DMS153 (cell line): ENCODE data around the gene UBTD2.
A peak's percentile ranks its signal among the peaks of the same experiment; 100 is the strongest.

Experiments
- DNase-seq: peaks from one replicate; lab custom pipeline; 2025; lab: John Stamatoyannopoulos, UW

Gene UBTD2

DNA sequence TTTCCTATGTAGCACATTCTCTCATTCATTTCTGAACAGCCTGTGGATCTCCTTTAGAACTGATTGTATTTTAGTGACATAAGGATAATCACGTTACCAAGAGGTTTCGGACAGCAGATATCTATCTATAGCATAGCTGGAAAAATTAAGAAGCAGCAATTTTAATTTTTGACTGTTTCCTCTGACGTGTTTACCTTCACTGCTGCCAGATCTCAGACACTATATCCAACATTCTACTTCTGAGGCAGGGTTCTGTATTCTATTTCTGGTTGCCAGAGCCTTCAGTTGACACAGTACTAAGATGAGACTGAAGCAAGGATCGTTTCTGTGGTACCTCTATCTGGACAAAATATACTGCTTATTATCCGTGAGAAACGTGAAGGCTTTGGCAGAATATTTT, 89.7 kb downstream of the UBTD2 start, which contains the start of gene EFCAB9:
Gene EFCAB9, plus strand, starts transcription at position 301 of the 400 bp plus-strand sequence. Its CDS starts 1 bp downstream, at position 302.
- no peak for DNase-seq

DNA sequence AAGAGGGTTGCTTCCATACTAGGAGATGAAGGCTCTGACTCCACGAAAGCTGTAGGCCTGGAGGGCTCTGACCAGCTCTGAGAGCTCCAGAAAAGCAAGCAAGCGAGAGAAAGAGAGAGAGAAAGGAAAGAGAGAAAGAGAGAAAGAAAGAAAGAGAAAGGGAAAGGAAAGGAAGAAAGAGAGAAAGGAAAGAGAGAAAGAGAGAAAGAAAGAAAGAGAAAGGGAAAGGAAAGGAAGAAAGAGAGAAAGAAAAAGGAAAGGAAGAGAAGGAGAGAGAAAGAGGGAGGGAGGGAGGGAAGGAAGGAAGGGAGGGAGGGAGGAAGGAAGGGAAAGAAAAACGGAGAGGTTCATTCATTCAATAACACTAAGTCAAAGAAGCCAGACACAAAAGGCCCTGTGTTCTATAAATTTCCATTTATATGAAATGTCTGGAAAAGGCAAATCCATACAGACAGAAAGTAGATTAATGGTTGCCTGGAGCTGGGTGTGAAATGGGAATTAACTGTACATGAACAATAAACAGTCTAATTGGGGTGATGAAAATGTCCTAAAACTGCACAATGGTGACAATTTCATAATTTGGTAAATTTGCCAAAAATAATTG, 93.8 kb downstream of the UBTD2 start:
- DNase-seq, result no peak

DNA sequence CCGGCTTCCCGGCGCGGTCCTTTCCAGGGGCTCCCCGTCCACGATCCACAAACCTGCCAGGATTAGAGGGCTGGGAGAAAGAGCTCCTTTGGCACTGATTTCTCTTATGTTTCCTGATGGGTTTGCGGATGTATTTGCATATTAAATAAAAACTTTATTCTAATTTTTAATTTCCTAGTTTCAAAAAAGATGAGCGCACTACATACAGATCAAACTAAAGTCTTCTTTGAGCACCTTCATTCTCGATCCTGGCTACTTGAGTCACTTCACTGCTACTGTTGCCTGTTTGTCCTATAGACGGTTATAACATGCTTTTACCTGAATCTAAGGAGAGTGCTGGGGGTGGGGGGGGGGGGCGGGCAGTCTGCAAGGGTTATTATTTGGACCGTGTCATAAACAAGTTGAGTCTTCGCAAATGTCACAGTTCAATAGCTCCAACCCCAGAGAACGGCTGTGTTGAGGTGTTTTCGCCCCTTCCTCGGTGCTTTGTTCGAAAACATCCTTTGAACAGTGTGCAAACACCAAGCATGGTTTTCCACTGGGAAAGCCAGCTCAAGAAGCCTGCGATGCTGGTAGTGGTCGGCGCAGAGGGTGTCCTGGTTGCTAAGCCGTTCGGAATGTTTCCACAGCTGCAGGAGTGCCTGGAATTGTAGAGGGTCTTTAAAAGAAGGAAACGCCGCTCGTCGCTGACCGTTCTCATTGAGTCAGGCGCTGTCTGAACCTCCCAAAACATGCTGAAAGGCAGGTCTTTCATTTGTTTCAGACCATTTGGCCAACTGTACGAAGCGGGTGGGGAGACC, 94.5 kb downstream of the UBTD2 start:
- DNase-seq, result no peak

DNA sequence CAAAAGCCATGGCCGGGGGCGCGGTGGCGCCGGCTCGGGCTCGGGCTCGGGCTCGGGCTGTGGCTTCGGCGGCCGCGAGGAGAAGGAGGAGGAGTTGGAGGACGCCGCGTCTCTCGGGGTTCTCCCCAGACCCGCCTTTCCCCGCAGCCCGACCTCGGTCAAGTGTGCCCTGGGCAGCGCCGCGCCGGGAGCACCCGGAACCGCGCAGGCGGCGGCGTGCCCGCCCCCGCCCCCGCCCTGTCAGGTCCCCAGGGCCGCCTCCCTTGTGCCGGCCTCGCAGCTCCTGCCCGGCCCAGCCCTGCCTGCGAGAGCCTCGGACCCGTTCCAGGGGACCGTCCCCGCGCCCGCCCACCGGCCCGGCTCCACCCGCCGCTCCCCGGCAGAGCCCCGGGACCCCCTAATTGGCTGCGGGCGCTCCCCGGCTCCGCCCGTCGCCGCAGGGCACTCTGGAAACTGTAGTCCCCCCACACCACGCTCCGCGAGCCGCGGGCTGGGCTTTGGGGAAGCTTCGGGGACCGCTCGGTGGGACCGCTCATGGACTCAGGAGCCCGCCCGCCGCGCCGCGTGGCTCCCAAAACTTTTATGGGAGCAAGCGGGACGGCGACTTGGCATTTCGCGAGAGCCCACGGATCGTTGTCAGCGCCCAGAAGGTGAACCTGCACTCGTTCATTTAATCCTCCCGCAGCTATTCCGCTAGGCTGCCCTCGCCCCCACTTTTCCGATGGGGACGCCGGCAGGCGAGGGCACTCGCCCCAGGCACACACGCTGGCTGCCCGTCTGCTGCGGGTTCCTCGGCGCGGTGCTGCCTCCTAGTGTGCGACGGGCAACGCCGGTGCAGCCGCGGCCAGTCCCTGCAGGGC, 95.3 kb downstream of the UBTD2 start, which contains the start of gene STK10:
Gene STK10, minus strand, starts transcription at position 192 of the 860 bp plus-strand sequence. Its CDS starts 182 bp downstream, at position 10.
- peak; percentile 46 for DNase-seq

DNA sequence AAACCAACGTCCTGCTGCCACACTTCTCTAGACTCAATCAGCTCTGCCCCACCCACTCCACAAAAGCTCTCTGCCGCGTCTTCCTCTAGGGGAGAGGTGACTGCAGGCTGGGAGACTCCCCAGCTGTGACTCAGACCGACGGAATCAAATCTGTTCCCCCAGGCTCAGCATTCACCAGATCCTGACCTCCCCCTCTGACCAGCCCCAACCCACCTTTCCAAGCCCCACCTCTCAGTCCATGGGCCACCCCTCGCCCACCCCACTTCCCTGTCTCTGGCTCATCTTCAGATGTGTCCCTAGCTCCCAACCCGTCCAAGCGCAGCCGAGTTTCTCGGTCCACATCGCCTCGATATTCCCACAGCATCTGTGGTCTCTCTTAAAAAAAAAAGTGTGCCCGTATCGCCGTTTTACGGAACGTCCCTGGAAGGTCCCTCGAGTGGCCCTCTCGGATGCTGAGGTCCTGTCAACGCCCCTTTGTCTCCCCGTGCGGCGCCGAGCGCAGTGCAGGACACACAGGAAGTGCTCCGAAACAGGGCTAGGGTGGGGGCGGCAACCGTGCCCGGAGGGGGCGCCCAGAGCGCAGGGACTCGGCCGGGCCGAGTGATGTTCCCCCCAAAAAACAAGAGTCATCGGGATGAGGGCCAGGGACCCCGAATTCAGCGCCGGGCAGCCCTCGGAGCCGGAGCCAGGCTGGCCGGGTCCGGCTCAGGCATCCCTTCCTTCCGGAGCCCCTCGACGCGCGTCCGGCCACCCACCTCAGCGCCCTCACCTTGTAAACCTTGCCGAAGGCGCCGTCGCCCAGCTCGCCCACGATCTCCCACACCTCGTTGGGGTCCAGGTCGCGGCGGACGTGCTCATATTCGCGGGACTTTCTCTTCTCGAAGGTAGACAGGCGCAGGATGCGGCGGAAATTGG, 96.2 kb downstream of the UBTD2 start:
- no peak for DNase-seq

DNA sequence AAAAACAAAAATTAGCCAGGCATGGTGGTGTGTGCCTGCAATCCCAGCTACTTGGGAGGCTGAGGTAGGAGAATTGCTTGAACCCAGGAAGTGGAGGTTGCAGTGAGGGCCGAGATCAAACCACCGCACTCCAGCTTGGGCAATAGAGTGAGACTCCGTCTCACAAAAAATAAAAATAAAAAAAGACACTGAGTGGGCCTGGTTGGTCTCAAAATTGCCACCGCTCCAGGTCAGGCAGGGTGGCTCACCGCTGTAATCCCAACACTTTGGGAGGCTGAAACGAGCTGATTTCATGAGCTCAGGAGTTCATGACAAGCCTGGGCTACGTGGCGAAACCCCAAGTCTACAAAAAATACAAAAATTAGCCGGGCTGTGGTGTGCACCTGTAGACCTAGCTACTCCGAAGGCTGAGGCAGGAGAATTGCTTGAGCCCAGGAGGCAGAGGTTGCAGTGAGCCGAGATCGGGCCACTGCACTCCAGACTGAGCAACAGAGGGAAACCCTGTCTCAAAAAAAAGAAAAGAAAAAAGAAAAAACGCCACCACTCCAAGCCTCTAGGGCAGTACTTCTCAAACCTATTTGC, 97.4 kb downstream of the UBTD2 start:
- DNase-seq, result no peak

DNA sequence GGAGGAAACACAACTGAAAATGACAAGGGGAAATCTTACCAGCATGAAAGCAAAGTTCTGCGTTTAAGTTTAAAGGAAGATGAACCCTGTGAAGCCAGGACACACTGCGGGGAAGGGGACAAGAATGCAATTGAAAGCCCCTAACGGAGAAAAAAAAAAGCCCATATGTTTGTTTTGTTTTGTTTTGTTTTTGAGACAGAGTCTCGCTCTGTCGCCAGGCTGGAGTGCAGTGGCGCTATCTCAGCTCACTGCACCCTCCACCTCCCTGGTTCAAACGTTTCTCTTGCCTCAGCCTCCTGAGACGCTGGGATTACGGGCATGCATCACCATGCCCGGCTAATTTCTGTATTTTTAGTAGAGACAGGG, 98.5 kb downstream of the UBTD2 start:
- DNase-seq, result no peak

DNA sequence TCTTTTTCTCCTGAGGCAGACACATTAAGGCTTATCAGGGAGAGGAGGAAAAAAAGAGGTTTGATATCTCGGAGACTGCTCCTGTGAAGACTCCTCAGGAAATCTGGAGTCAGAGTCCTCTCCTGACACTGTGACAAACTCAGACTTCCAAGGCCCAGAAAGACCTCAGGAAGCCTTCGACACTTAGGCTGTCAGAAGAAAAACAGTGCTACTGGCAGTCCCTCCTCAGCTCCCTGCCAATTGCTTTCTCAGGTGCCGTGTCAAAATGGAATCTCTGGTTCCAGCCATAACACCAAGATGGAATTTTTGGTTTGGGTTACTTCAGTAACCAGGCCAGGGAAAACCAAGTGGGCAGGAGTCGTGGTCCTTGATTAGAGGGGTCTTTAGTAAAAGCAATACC, 99.7 kb downstream of the UBTD2 start:
- DNase-seq, result no peak

DNA sequence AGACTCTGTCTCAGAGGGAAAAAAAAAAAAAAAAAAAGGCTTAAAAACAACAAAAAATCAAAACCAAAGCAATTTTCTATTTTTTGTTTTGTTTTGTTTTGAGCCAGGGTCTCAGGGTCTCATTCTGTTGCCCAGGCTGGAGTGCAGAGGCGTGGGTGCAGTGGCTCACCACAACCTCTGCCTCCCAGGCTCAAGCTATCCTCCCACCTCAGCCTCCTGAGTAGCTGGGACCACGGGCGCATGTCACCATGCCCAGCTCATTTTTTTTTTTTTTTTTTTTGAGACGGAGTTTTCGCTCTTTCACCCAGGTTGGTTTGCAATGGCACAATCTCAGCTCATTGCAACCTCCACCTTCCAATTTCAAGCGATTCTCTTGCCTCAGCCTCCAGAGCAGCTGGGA, 101.3 kb downstream of the UBTD2 start:
- DNase-seq, result no peak

DNA sequence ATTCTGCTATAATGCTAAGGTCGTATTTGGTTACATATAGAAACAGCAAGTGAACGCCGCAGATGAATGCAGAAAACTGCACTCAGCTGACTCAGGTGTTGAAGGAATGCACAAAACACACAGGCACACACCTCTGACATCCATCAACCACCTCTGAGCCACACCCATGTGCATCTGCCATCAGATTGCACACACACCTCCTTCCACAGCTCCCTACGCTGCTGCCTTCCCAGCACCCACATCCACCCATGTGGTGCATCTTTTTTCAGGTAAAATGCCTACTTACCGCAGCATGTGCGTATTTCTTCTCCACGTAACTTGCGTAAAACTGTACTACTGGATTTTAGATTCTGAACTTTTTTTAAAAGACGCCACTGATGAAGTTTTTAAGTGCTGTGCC, 102.6 kb downstream of the UBTD2 start:
- DNase-seq, result no peak

DNA sequence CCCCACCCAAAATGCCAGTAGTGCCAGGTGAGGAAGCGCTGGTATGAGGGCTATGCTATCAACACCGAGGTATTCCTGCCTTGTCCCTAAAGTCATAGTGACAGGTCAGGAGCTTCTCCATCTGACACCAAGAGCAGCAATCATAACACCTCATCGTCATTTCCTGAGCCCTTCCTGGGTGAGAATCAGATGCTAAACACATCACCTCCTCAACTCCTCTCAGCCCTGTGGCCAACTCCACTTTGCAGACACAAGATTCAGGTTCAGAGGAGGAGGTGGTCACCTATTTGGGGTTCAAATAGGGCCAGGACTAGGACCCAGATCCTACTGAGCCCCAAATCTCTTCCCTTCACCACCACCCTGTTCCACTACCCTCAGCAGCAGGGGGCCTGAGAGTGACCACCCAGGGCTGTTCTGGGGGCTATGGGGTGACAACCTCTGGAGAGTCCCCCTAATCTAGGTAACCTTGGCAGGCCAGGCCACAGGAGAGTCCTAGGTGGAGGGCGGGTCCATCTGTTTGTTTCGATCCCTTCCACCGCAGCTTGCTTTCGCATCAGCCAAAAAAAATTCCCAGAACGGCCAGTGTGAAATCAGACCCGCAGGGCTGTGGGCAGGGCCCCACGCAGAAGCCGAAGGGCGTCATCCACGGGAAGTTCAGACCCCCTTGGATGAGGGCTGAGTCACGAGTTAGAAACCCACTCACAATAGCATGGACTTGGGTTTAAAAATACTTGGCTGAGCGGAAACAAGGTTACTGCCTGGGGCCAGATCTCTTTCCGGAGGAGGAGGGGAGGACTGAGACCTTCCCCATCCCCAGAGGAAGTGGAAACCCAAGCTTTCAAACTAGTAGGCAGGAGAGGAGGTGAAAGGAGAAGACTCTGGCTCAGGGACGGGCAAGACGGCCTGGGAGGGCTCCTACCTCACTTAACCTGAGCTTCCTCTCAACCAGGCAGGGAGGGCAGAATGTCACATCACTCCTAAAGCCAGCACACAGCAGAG, 104.3 kb downstream of the UBTD2 start:
- DNase-seq, result no peak

DNA sequence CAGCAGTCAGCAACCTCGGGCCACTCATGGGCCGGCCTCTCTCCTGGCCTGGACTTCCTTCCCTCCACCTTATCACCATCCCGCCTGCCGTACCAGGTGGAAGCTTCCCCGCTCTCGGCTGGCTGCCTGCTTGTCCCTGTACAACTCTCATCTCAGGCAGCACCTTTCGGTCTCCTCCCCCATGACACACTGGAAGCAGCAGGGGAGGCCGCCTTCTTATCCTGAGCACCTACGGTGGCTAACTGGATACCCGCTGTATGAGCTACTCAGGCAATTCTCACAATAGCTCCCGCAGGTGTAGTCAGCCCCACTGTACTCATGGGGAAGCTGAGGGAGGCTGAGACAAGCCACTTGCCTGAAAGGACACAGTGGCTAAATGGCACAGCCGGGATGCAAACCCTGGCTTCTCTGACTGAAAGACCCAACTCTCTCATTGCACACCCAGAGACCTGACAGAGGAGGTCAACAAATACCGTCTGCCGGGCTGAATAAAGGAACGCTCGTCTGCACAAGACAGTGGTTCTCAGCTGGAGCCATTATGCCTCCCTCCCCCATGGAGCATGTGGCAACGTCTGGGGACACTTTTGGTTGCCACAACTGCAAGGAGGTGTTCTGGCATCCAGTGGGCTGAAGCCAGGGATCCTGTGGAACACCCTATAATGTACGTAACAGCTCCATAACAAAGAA, 105.1 kb downstream of the UBTD2 start:
- no peak for DNase-seq

DNA sequence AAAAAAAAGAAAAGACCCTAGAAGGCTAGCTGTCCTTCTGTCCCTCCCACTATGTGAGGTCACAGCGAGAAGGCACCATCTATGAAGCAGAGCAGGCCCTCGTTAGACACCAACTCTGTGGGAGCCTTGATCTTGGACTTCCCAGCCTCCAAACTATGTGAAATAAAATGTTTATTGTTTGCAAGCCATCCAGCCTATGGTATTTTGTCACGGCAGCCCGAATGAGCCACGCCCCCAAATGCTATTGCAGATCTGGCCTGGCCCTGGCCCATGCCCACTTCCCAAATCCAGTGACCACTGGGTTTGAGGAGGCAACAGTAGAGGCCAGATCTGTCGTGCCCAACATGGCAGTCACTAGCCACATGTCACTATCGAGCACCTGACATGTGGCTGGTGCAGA, 106.4 kb downstream of the UBTD2 start:
- no peak for DNase-seq

DNA sequence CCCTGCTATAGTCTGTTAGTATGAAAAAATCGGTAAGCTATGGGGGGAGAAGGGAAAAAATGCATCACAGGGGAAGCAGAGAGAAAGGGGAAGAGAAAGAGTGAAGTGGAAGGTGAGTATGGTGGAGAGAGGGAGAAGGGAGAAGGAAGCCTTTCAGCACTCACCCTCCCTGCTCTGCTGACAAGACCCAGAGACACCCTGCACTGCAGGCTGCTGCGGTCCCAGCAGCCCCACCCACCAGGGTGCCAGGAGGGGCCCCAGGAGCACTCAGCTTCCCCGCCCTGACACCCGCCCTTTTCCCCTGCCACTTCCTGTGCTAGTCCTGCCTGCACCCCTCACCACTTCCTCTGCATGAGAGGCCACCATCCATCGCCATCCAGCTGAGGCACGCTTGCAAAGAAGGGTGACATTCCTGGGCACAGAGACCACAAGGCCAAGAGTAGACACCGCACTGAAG, 108.3 kb downstream of the UBTD2 start:
- no peak for DNase-seq

DNA sequence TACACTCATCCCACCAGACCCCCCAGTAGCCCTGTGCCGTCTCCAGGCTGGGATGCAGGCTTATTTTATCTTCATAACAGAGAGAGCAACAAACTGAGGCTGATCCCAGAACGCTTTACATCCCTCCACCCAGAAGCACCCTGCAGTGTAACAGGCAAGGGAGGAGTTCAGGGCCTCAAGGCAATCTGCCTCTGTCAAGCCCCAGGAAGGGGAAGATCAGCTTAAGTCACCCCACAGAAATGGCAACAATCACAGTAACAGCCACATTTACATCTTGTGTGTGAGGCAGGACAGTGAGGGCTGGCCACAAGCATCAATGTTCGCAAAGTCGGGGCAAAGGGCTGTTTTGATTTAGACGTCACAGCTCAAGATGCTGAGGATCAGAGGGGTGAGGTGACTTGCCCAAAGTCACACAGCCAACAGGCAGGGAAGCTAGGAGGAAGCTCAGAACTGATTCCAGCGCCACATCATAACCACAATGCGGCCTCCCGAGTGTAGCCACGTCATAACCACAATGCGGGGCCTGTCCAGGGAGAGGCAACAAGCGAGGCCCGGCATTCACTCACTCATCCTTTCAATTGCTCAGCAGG, 109.9 kb downstream of the UBTD2 start:
- no peak for DNase-seq

DNA sequence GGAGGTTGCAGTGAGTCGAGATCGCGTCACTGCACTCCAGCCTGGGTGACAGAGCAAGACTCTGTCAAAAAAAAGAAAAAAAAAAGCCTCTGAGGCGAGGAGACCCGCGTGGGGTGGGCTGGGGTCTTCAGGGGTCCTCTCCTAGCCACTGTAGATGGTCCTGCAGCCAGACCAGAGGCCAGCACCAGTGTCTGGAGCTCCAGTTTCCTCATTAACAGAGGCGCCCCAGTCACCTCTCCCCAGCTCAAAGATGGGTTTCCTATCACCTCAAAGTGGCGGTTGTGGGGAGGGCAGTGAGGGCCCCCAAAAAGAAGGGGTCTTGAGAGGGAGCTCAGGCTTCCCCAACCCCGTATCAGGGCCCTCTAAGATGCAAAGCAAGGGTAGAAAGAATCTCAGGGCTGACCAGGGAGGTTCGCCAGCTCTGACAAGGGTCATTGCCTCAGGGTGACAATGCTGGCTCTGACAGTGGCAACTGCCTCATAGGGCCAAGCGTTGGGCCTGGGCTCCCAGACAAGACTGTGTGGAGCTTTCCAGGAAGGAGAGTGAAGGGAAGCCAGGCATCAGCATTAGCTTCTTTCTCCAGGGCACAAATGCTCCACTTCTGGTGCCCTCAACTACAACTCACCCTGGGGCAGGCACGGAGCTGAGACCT, 110.5 kb downstream of the UBTD2 start:
- DNase-seq, result no peak

DNA sequence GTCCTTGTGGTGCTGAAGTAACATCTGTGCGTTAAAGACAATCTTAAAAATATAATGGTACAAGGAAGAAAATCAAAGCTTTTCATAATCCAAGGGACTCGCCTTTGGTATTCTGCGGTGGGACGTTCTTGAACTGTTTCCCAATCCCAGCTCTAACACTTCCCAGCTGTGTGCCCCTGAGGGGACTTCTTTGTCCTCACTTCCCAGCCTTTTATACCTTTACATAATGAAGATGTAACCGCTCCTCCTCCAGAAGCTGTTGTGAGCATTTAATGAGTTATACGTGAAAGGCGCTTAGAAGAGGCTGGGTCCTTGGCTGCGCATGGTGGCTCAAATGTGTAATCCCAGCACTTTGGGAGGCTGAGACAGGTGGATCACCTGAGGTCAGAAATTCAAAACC, 112.4 kb downstream of the UBTD2 start:
- DNase-seq, result no peak

DNA sequence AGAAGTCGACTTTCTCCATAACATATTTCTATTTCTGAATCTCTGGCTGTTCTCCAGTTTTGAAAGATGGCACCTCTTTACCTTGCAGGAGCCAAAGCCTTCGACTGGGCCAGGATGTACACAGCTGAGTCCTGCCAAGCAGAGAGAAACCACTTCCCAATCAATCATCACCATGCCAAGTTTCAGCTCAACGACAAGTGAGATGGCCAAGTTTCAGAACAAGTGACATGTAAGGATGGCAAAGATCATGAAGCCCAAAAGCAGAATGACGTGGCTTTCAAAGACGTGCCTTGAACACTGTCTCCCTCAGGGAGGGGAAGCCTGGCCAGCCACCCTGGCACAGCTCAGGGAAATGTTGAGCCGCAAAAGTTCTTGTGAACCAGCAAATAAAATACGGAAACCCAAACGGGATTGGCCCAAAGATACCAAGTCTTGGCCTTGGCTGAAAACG, 113.3 kb downstream of the UBTD2 start:
- DNase-seq, result no peak
